A673 (cell line): Measurements from ENCODE around the gene LRRC4C.

Source experiments
- CTCF ChIP-seq: fragments of 300-800, 200-600 bp; sonication (generic); conservative IDR thresholded peaks from 2 replicates; pipeline ENCODE4 v1.5.1; 2017; ENCODE audit warnings: low read depth, mild to moderate bottlenecking, antibody characterized with exemption, low read length, moderate library complexity, mixed read lengths
- EZH2 ChIP-seq: fragments of 200-600 bp; sonication (generic); IDR thresholded peaks from 2 replicates; pipeline ENCODE4 v1.6.1; 2017; ENCODE audit warnings: borderline replicate concordance, low read depth, mild to moderate bottlenecking, mixed read lengths, antibody characterized with exemption, low read length; ENCODE audit not compliant: poor library complexity, severe bottlenecking

DNA sequence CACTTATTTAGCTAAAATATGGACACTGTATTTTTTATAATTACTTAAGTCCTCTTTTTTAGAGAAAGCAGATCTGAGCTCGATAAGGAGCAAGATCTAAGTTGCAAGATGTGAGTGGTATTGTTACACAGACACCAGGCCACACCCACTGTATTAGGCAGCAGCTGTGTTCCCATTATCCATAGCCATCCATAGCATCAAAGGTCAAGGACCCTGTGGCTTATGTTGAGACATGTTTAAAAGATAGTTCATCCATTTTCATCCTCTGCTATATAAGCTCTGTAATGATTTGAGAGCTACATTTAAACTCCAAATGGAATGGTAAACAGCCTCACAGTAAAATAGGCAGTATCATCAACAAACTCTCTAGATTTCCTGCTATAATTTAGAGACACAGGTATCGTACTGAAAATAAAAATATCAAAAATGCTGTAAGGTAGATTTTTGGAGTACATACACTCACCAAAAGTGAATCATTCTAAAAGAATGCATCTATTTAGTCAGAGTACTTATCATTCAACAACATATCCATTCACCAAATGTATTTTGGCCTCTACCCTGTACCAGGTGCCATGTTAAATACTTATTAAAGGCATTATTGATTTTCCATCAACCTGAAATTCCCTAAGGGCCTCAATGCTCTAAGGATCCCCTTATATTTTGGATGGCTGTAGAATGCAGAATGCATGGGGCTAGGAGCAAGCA is 574.0 kb downstream of the LRRC4C start:
- TF ChIP-seq CTCF (no peak), EZH2 (no peak)
